Astrocyte of the spinal cord (primary cell): Measurements from ENCODE around the gene NCAPD2.
A peak's percentile ranks its signal among the peaks of the same experiment; 100 is the strongest.
"Not testable (repeated sequence)": the region's sequence is repeated elsewhere in the genome, so short reads cannot be mapped to it uniquely, and the experiment has no call there.

Source experiments
- DNase-seq: peaks from one replicate; pipeline ENCODE4 v3.0.0; 2011; ENCODE audit warnings: low read depth, low spot score
- H3K4me3 ChIP-seq: 2 replicates; pipeline ENCODE4 v1.5.1; 2011; ENCODE audit warnings: low read depth, mild to moderate bottlenecking, low read length, moderate library complexity
- CTCF ChIP-seq: IDR thresholded peaks from 2 replicates; pipeline ENCODE4 v1.5.1; 2012; ENCODE audit warnings: low read depth, mild to moderate bottlenecking, low read length, inconsistent platforms
- in situ Hi-C: cut with HindIII; loops from 2 replicates; pipeline ENCODE4 v1.10.0; 2017; ENCODE audit warnings: low sequenced_read_pairs

Gene NCAPD2

GRCh38 chr12:6464531-6464930 lies 29.4 kb upstream of the NCAPD2 start:
- no peak for TF ChIP-seq CTCF
- no peak overlapping the region for H3K4me3 ChIP-seq
- no peak for DNase-seq
- in situ Hi-C loops, result loop anchor here (25.0 kb wide), 1 partner anchor 152 kb away; the partner anchor contains the start of gene PLEKHG6

- in situ Hi-C loops, result loop anchor here (25.0 kb wide), 1 partner anchor 153 kb away; the partner anchor contains the start of gene PLEKHG6
- TF ChIP-seq CTCF, result peak; percentile 95
- no peak overlapping the region for H3K4me3 ChIP-seq
- DNase-seq, result peak; percentile 70
Measured at GRCh38 chr12:6465467-6466183, 28.3 kb upstream of the NCAPD2 start.

DNA sequence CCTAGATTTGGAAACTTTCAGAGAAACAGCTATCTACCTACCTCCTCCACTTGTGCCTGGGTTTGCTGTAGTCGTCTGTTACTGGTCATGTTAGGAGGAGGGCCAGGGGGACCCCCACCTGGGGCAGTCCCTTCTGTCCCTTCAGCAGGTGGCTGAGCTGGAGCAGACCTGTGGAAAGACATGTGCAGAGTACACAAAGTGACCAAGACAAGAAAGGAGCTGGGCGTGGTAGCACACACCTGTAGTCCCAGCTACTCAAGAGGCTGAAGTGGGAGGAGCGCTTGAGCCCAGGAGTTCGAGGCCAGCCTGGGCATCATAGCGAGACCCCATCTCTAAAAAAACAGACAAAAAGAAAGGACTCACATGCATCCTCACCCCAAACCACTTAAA lies 27.7 kb upstream of the NCAPD2 start:
- in situ Hi-C loops, result loop anchor here (25.0 kb wide), 1 partner anchor 154 kb away; the partner anchor contains the start of gene PLEKHG6
- H3K4me3 ChIP-seq, result no peak overlapping the region
- no peak for TF ChIP-seq CTCF
- DNase-seq, result no peak

DNA sequence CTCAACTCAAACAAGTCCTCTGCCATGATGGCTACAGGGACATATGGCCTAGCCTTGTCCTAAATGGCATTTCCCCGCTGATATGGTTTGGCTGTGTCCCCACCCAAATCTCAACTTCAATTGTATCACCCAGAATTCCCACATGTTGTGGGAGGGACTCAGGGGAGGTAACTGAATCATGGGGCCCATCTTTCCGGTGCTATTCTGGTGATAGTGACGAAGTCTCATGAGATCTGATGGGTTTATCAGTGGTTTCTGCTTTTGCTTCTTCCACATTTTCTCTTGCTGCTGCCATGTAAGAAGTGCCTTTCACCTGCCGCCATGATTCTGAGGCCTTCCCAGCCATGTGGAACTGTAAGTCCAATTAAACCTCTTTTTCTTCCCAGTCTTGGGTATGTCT lies 27.2 kb upstream of the NCAPD2 start:
- not testable (repeated sequence) for DNase-seq, H3K4me3 ChIP-seq
- in situ Hi-C loops, result loop anchor here (25.0 kb wide), 1 partner anchor 154 kb away; the partner anchor contains the start of gene PLEKHG6

DNA sequence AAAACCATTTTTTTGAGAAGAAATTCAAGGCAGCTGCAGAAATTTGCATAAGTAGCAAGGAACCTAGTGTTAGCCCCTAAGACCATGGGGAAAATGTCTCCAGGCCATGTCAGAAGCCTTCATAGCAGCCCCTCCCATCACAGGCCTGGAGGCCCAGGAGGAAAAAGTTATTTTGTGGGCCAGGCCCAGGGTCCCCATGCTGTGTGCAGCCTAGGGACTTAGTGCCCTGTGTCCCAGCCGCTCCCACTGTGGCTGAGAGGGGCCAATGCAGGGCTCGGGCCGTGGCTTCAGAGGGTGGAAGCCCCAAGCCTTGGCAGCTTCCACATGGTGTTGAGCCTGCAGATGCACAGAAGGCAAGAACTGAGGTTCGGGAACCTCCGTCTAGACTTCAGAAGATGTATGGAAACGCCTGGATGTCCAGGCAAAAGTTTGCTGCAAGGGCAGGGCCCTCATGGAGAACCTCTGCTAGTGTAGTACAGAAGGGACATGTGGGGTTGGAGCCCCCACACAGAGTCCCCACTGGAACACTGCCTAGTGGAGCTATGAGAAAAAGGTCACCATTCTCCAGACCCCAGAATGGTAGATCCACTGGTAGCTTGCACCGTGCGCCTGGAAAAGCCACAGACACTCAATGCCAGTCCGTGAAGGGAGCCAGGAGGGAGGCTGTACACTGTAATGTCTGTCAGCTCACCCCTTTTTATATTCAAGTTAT lies 26.2 kb upstream of the NCAPD2 start:
- not testable (repeated sequence) for DNase-seq, H3K4me3 ChIP-seq
- in situ Hi-C loops, result loop anchor here (25.0 kb wide), 1 partner anchor 155 kb away; the partner anchor contains the start of gene PLEKHG6

- DNase-seq, result peak; percentile 24
- no peak for TF ChIP-seq CTCF
- no peak overlapping the region for H3K4me3 ChIP-seq
- in situ Hi-C loops, result loop anchor here (25.0 kb wide), 1 partner anchor 156 kb away; the partner anchor contains the start of gene PLEKHG6
Measured at GRCh38 chr12:6468283-6468575, 25.7 kb upstream of the NCAPD2 start.

GRCh38 chr12:6469092-6469491 lies 24.8 kb upstream of the NCAPD2 start:
- in situ Hi-C loops, result loop anchor here (25.0 kb wide), 1 partner anchor 157 kb away; the partner anchor contains the start of gene PLEKHG6
- no peak overlapping the region for H3K4me3 ChIP-seq
- TF ChIP-seq CTCF, result no peak
- no peak for DNase-seq
